ENCODE measurements around the gene SULT4A1.

DNA sequence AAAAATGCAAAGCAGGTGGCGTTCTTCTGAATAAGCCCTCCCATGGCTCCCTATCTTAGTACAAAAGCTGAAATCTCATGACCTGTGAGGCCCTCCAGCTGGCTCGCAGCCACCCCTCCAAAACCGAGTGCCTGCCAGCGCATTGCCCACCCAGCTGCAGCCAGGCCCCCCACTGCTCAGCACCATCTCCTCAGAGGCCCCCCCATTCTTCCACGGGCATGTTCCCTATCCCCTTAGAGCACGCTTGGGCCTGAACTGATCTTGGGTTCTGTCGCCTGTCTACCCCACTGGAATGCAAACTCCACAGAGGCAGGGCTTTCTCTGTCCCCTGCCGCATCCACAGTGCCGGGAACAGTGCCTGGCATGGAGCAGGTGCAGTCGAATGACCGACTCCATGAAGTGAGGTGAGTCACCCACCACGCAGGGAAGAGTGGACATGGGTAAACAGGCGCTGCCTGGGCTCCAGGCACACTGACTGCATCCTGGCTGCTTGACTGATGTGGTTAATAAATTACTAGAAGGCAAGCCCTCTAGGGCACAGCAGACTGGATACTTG lies 38.9 kb downstream of the SULT4A1 start:
- TF ChIP-seq SP1 (IDR thresholded peaks at IDR 0.05; ENCODE audit: low read depth, low read length) = no peak
- TF ChIP-seq, protein P1, sequence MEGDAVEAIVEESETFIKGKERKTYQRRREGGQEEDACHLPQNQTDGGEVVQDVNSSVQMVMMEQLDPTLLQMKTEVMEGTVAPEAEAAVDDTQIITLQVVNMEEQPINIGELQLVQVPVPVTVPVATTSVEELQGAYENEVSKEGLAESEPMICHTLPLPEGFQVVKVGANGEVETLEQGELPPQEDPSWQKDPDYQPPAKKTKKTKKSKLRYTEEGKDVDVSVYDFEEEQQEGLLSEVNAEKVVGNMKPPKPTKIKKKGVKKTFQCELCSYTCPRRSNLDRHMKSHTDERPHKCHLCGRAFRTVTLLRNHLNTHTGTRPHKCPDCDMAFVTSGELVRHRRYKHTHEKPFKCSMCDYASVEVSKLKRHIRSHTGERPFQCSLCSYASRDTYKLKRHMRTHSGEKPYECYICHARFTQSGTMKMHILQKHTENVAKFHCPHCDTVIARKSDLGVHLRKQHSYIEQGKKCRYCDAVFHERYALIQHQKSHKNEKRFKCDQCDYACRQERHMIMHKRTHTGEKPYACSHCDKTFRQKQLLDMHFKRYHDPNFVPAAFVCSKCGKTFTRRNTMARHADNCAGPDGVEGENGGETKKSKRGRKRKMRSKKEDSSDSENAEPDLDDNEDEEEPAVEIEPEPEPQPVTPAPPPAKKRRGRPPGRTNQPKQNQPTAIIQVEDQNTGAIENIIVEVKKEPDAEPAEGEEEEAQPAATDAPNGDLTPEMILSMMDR (IDR thresholded peaks at IDR 0.05 in 2 of 3, conservative IDR thresholded peaks at IDR 0.05 in 1 of 3; ENCODE audit: control insufficient read depth in 2 of 3, extremely low read depth in 1 of 3, insufficient read depth in 1 of 3, low read depth in 3 of 3, low read length in 3 of 3) = no peak
- TF ChIP-seq EP300 (IDR thresholded peaks at IDR 0.05; ENCODE audit: borderline replicate concordance in 1 of 2, control insufficient read depth in 1 of 2, low read depth in 2 of 2, low read length in 2 of 2) = no peak
- TF ChIP-seq CEBPB (IDR thresholded peaks at IDR 0.05; ENCODE audit: borderline replicate concordance in 1 of 2, low read depth in 2 of 2, low read length in 2 of 2) = no peak
- no peak for TF ChIP-seq BCLAF1 (IDR thresholded peaks at IDR 0.05)
- no peak for TF ChIP-seq BHLHE40 (IDR thresholded peaks at IDR 0.05; ENCODE audit: borderline replicate concordance in 1 of 2, low read depth in 2 of 2, low read length in 1 of 2)
- no peak for TF ChIP-seq ETV6 (conservative IDR thresholded peaks at IDR 0.05 in 1 of 2, IDR thresholded peaks at IDR 0.05 in 1 of 2; ENCODE audit: borderline replicate concordance in 1 of 2, low read depth in 1 of 2)
- TF ChIP-seq RAD21 (IDR thresholded peaks at IDR 0.05; ENCODE audit: insufficient read depth, low read depth, low read length) = no peak
- no peak for TF ChIP-seq REST (IDR thresholded peaks at IDR 0.05; ENCODE audit: low read depth, low read length)
- no peak for TF ChIP-seq HCFC1 (IDR thresholded peaks at IDR 0.05; ENCODE audit: low read length)
- no peak for TF ChIP-seq TARDBP (IDR thresholded peaks at IDR 0.05; ENCODE audit: borderline replicate concordance)

Data from GM12878 (cell line).